Fibroblast of lung (primary cell): ENCODE measurements around the gene FOXC1. TPM values are rescaled to one million over a fixed set of nuclear protein-coding genes. Genes with fewer than 3 reads are reported as not detected.
A peak's percentile ranks its signal among the peaks of the same experiment; 100 is the strongest.

Experiments
- DNase-seq, 2 donors: peaks; one replicate each; pipeline versions ENCODE4 v3.0.0 to v3.0.0-alpha.2; 2010; ENCODE audit warnings: low read depth in 2 of 2
- H2AFZ ChIP-seq: 2 replicates; pipeline ENCODE4 v1.5.1; 2012; ENCODE audit warnings: low read length, control low read depth, inconsistent platforms
- H3K27ac ChIP-seq: 2 replicates; pipeline ENCODE4 v1.5.1; 2011; ENCODE audit warnings: low read length, control low read depth; ENCODE audit not compliant: insufficient read depth
- H3K27me3 ChIP-seq: 2 replicates; pipeline ENCODE4 v1.5.1; 2011; ENCODE audit warnings: mild to moderate bottlenecking, low read length; ENCODE audit not compliant: control insufficient read depth, insufficient read depth
- H3K36me3 ChIP-seq: 2 replicates; pipeline ENCODE4 v1.5.1; 2011; ENCODE audit warnings: low read length; ENCODE audit not compliant: control insufficient read depth, insufficient read depth
- H3K4me1 ChIP-seq: 2 replicates; pipeline ENCODE4 v1.5.1; 2011; ENCODE audit warnings: low read length; ENCODE audit not compliant: control insufficient read depth, insufficient read depth; ENCODE audit errors: extremely low read depth
- H3K4me2 ChIP-seq: 2 replicates; pipeline ENCODE4 v1.5.1; 2011; ENCODE audit warnings: low read length, control low read depth; ENCODE audit not compliant: insufficient read depth; ENCODE audit errors: extremely low read depth
- H3K4me3 ChIP-seq, 4 experiments: fragments of 200-600 bp in 1 of 4; sonication (generic) in 1 of 4; replicated peaks in 1 of 4; 2 replicates each; pipeline ENCODE4 v1.5.1; 2011 to 2016; ENCODE audit warnings: low read length in 4 of 4, low read depth in 3 of 4, mild to moderate bottlenecking in 3 of 4, control low read depth in 2 of 4, inconsistent platforms in 1 of 4, mixed read lengths in 1 of 4; ENCODE audit not compliant: insufficient read depth in 1 of 4; ENCODE audit errors: control extremely low read depth in 1 of 4
- H3K79me2 ChIP-seq: 2 replicates; pipeline ENCODE4 v1.5.1; 2012; ENCODE audit warnings: mild to moderate bottlenecking, low read length, inconsistent platforms; ENCODE audit not compliant: control insufficient read depth, insufficient read depth
- H3K9ac ChIP-seq: 2 replicates; pipeline ENCODE4 v1.5.1; 2011; ENCODE audit warnings: mild to moderate bottlenecking, low read length, control low read depth; ENCODE audit not compliant: insufficient read depth
- H3K9me3 ChIP-seq: 2 replicates; pipeline ENCODE4 v1.5.1; 2012; ENCODE audit warnings: low read depth, low read length; ENCODE audit not compliant: control insufficient read depth, insufficient read depth
- H4K20me1 ChIP-seq: 2 replicates; pipeline ENCODE4 v1.5.1; 2011; ENCODE audit warnings: low read length; ENCODE audit not compliant: control insufficient read depth, insufficient read depth; ENCODE audit errors: extremely low read depth
- EZH2 ChIP-seq: IDR thresholded peaks from 2 replicates; pipeline ENCODE4 v1.5.1; 2012; ENCODE audit warnings: low read length, control low read depth, mild to moderate bottlenecking; ENCODE audit errors: missing control alignments
- polyA plus RNA-seq, 2 donors: library from polyadenylated mRNA; depleted of rRNA in 1 of 2; stranded (reverse) in 1 of 2; unstranded in 1 of 2; fragments of >200 nt; gene quantifications; 2 replicates each; pipeline ENCODE4 v1.2.1, GENCODE V29; 2011 to 2012; ENCODE audit warnings: missing spikeins in 1 of 2
- total RNA-seq: library from RNA; depleted of rRNA; stranded (reverse); fragments of >200 nt; gene quantifications from 2 replicates; pipeline ENCODE4 v1.2.1, GENCODE V29; 2014
- TF ChIP-seq, protein P1 (sequence below), 2 donors: IDR thresholded peaks in 1 of 2; conservative IDR thresholded peaks in 1 of 2; 1 replicate in 1 of 2; 2 replicates in 1 of 2; pipeline ENCODE4 v1.5.1; 2011 to 2012; ENCODE audit warnings: low read length in 2 of 2, control low read depth in 1 of 2, inconsistent platforms in 1 of 2, low read depth in 1 of 2, mild to moderate bottlenecking in 1 of 2

The FOXC1 gene
- total and polyA plus RNA-seq, 2 donors (not counting 1 experiment from before 2014, with no cell fraction given), result 0.66 to 2.3 TPM

GRCh38 chr6:1575210-1576041, 34.3 kb upstream of the FOXC1 start:
- peak overlapping the region in 2 of 4 experiments; percentile 23 to 31 for H3K4me3 ChIP-seq
- H3K27me3 ChIP-seq, result peaks cover 6% of the 10 kb centered on the region
- TF ChIP-seq, protein P1, sequence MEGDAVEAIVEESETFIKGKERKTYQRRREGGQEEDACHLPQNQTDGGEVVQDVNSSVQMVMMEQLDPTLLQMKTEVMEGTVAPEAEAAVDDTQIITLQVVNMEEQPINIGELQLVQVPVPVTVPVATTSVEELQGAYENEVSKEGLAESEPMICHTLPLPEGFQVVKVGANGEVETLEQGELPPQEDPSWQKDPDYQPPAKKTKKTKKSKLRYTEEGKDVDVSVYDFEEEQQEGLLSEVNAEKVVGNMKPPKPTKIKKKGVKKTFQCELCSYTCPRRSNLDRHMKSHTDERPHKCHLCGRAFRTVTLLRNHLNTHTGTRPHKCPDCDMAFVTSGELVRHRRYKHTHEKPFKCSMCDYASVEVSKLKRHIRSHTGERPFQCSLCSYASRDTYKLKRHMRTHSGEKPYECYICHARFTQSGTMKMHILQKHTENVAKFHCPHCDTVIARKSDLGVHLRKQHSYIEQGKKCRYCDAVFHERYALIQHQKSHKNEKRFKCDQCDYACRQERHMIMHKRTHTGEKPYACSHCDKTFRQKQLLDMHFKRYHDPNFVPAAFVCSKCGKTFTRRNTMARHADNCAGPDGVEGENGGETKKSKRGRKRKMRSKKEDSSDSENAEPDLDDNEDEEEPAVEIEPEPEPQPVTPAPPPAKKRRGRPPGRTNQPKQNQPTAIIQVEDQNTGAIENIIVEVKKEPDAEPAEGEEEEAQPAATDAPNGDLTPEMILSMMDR (conservative IDR thresholded peaks at IDR 0.05 in 1 of 2, IDR thresholded peaks at IDR 0.05 in 1 of 2; ENCODE audit: low read depth in 1 of 2, low read length in 2 of 2), result no peak
- TF ChIP-seq EZH2, result no peak
- H3K36me3 ChIP-seq, result no peaks in the 10 kb centered on the region
- no peaks in the 10 kb centered on the region for H3K79me2 ChIP-seq
- H3K9me3 ChIP-seq, result no peaks in the 10 kb centered on the region
- peak; percentile 51 to 52 for DNase-seq
- H3K4me1 ChIP-seq, result peaks cover 2% of the 10 kb centered on the region
- no peak overlapping the region for H3K9ac ChIP-seq
- no peaks in the 10 kb centered on the region for H4K20me1 ChIP-seq
- peak overlapping the region; percentile 34 for H3K4me2 ChIP-seq
- no peak overlapping the region for H3K27ac ChIP-seq
- peak overlapping the region; percentile 35 for H2AFZ ChIP-seq

GRCh38 chr6:1576166-1576565, 33.5 kb upstream of the FOXC1 start:
- H3K27me3 ChIP-seq, result peaks cover 4% of the 10 kb centered on the region
- H3K4me2 ChIP-seq, result no peak overlapping the region
- H3K9ac ChIP-seq, result no peak overlapping the region
- H3K27ac ChIP-seq, result no peak overlapping the region
- H3K36me3 ChIP-seq, result no peaks in the 10 kb centered on the region
- peaks cover 2% of the 10 kb centered on the region for H3K4me1 ChIP-seq
- no peaks in the 10 kb centered on the region for H4K20me1 ChIP-seq
- no peak for DNase-seq
- TF ChIP-seq EZH2, result no peak
- TF ChIP-seq, protein P1 (conservative IDR thresholded peaks at IDR 0.05 in 1 of 2, IDR thresholded peaks at IDR 0.05 in 1 of 2; ENCODE audit: low read depth in 1 of 2, low read length in 2 of 2), result no peak
- H3K4me3 ChIP-seq, result no peak overlapping the region
- H2AFZ ChIP-seq, result no peak overlapping the region
- H3K9me3 ChIP-seq, result no peaks in the 10 kb centered on the region
- no peaks in the 10 kb centered on the region for H3K79me2 ChIP-seq

DNA sequence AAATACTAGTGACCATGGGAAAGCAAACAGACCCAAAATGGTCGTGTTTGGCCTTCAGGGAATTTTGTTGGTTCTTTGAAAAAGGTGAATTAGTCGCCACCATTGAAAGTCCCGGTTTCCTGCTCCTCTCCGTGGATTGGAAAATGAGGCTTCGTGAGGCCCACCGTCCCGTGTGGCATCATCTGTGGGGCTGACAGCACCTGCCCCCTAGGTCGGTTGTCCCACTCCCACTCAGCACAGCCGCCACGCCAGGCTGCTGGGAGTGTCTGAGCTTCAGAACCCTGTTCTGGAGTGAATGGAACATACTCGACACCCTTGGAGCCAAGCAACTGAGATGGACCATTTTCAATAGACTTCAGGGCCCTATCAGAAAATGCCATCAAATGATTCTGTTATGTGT, 33.0 kb upstream of the FOXC1 start:
- TF ChIP-seq, protein P1 (conservative IDR thresholded peaks at IDR 0.05 in 1 of 2, IDR thresholded peaks at IDR 0.05 in 1 of 2; ENCODE audit: low read depth in 1 of 2, low read length in 2 of 2), result no peak
- TF ChIP-seq EZH2, result no peak
- H2AFZ ChIP-seq, result no peak overlapping the region
- peaks cover 2% of the 10 kb centered on the region for H3K4me1 ChIP-seq
- H3K27ac ChIP-seq, result no peak overlapping the region
- H3K9me3 ChIP-seq, result no peaks in the 10 kb centered on the region
- H3K79me2 ChIP-seq, result no peaks in the 10 kb centered on the region
- H3K4me3 ChIP-seq, result no peak overlapping the region
- no peaks in the 10 kb centered on the region for H3K27me3 ChIP-seq
- no peak for DNase-seq
- no peaks in the 10 kb centered on the region for H3K36me3 ChIP-seq
- H3K4me2 ChIP-seq, result no peak overlapping the region
- no peaks in the 10 kb centered on the region for H4K20me1 ChIP-seq
- no peak overlapping the region for H3K9ac ChIP-seq
